Muscle layer of duodenum (tissue), 2 donors: ENCODE results near the gene DPYSL5.

Source experiments
- H3K27ac ChIP-seq: one replicate; pipeline ENCODE4 v1.7.0; 2013; ENCODE audit warnings: mild to moderate bottlenecking, low read length
- H3K27me3 ChIP-seq: one replicate; pipeline ENCODE4 v1.7.0; 2013; ENCODE audit warnings: low read depth, mild to moderate bottlenecking, control low read depth, low read length
- H3K36me3 ChIP-seq, 2 donors: one replicate each; pipeline ENCODE4 v1.7.0; 2013; ENCODE audit warnings: low read length in 2 of 2, control low read depth in 1 of 2, mild to moderate bottlenecking in 1 of 2; ENCODE audit not compliant: insufficient read depth in 2 of 2, control insufficient read depth in 1 of 2
- H3K4me1 ChIP-seq, 2 donors: one replicate each; pipeline ENCODE4 v1.7.0; 2013; ENCODE audit warnings: low read length in 2 of 2, mild to moderate bottlenecking in 2 of 2, control low read depth in 1 of 2, moderate library complexity in 1 of 2; ENCODE audit not compliant: insufficient read depth in 2 of 2, control insufficient read depth in 1 of 2
- H3K4me3 ChIP-seq, 2 donors: one replicate each; pipeline ENCODE4 v1.7.0; 2013; ENCODE audit warnings: low read length in 2 of 2, low read depth in 1 of 2, mild to moderate bottlenecking in 1 of 2
- H3K9me3 ChIP-seq, 2 donors: one replicate each; pipeline ENCODE4 v1.7.0; 2013; ENCODE audit warnings: low read length in 2 of 2, control low read depth in 1 of 2, mild to moderate bottlenecking in 1 of 2; ENCODE audit not compliant: control insufficient read depth in 1 of 2
- donor health status: healthy.

Gene DPYSL5

DNA sequence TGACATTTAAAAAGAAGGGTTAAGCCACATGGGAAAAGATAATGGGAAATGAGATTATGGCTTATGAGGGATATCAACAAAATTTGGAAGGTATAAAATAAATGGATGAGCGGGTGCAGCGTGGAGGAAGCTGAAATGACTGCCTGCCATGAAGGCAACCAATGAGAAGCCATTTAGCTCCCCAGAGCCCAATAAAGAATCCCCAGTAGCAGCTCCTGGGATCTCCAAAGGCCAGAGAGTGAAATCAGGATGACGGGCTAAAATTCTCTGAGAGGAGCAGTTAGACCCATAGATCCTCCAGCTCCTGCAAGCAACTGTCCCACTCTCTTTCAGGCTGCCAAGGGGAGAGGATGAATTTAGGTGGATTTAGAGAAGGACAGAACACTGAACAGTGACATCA lies 109.6 kb downstream of the DPYSL5 start:
- peaks cover 0 to 4% of the 10 kb centered on the region in 2 donors for H3K4me1 ChIP-seq
- H3K36me3 ChIP-seq = no peaks in the 10 kb centered on the region
- H3K27ac ChIP-seq = no peak overlapping the region
- peaks cover 8% of the 10 kb centered on the region for H3K27me3 ChIP-seq
- H3K9me3 ChIP-seq = no peaks in the 10 kb centered on the region
- no peak overlapping the region for H3K4me3 ChIP-seq

DNA sequence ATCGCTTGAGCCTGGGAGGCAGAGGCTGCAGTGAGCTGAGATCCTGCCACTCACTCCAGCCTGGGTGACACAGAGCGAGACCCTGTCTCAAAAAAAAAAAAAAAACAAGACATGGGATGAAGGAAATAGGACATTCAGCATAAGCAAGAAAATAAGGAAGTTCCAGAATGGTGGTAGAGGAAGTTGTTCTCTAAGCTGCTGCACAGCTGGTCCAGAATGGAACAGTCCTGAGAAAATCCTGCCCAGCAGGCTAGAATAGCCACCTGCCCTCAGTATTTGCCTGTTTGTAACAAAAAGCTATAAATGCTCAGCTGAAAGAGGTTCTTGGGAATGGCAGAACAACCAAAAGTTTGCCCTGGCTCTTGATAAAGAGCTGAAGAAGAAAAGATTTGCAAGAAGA lies 111.4 kb downstream of the DPYSL5 start:
- H3K4me3 ChIP-seq = no peak overlapping the region
- H3K9me3 ChIP-seq = no peaks in the 10 kb centered on the region
- no peak overlapping the region for H3K27ac ChIP-seq
- peaks cover 0 to 4% of the 10 kb centered on the region in 2 donors for H3K4me1 ChIP-seq
- H3K36me3 ChIP-seq = no peaks in the 10 kb centered on the region
- H3K27me3 ChIP-seq = peaks cover 8% of the 10 kb centered on the region

DNA sequence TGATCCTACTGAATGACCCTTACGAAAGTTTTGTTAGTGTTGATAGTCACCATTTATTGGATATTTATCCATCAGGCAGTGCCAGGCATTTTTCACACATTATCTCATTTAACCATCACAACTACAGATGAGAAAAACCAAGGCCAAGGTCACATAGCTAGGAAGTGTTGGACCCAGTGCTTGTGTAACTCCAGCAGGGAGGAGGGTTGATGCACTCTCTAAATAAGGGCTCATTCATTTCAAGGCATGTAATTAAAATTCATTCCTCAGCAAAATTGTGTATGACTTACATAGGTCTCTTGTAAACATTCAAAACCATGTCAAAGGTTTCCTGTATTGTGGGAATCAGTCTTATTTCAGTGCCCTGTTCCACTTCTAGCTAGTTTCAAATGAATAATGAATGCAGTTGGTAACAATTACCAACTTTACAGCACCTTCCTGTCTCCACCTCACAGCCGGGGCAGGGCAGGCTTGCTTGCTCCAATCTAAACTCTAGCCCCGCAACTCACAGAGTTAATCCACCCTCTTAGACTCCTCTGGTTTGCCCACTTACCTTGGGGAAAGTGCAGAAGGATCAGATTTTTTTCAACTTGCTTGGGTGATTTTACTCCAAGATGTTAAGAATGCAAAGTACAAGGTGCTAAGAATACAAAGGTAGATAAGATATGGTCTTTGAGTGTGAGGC lies 116.7 kb downstream of the DPYSL5 start:
- no peak overlapping the region for H3K4me3 ChIP-seq
- H3K9me3 ChIP-seq = no peaks in the 10 kb centered on the region
- no peaks in the 10 kb centered on the region for H3K36me3 ChIP-seq
- H3K27ac ChIP-seq = no peak overlapping the region
- peaks cover under 1 to 4% of the 10 kb centered on the region in 2 donors for H3K4me1 ChIP-seq
- H3K27me3 ChIP-seq = peaks cover 8% of the 10 kb centered on the region

DNA sequence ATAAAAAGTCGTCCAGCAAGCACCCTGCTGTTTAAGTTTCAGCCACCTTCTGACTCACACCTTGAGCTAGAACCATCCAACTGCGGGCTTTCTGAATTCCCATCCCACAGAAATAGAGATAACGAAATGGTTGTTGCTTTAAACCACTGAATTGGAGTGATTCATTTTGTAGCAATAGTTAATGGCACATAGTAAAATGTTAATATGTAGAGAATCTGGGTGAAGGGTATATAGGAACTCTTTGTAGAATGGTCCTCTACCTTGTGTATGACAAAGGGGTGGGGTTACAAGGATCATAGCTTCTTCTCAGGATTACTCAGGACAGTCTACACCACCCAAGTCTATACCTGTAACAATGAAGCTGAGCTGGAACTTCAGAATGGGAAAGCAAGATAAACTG lies 120.1 kb downstream of the DPYSL5 start:
- Histone ChIP-seq H3K27ac (no peak overlapping the region), H3K27me3 (no peaks in the 10 kb centered on the region), H3K36me3 (no peaks in the 10 kb centered on the region), H3K4me1 (peaks cover 0 to 15% of the 10 kb centered on the region in 2 donors), H3K4me3 (no peak overlapping the region), H3K9me3 (no peaks in the 10 kb centered on the region)

DNA sequence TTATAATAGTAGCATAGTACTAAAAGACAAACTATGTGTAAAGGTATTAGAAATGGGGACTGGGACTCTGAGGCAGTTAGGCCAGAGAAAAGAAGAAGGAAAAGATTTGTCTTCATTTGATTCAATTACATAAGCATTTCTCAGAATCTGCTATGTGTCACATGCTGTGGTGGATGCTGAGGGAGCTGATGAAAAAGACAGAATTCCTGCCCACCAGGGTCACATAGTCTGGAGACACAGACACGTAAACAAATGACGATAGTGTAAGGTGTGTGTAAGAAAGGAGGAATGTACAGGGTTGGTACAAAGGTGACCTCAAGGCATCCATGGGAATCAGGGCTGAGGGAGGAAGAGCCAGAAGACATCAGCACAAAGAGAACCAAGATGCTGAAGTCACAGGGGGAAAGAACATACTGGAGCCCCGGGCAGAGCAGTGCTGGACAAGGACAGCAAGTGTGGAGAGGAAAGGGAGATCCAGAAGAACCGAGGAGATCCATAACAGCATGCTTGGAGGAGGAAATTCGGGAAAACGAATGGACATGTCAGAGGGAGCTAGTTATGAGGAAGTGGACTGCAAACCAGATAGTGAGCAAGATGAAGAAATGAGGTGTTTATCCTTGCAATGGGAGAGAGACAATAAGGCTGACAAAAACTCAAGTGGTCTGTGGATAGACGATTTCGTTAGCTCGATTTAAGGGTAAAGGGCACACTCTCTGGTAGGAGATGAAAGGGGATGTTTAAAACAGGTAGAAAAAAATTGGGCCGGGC lies 121.3 kb downstream of the DPYSL5 start:
- Histone ChIP-seq H3K4me1 (peaks cover 0 to 15% of the 10 kb centered on the region in 2 donors), H3K27me3 (no peaks in the 10 kb centered on the region), H3K36me3 (no peaks in the 10 kb centered on the region), H3K9me3 (no peaks in the 10 kb centered on the region), H3K27ac (no peak overlapping the region), H3K4me3 (no peak overlapping the region)

DNA sequence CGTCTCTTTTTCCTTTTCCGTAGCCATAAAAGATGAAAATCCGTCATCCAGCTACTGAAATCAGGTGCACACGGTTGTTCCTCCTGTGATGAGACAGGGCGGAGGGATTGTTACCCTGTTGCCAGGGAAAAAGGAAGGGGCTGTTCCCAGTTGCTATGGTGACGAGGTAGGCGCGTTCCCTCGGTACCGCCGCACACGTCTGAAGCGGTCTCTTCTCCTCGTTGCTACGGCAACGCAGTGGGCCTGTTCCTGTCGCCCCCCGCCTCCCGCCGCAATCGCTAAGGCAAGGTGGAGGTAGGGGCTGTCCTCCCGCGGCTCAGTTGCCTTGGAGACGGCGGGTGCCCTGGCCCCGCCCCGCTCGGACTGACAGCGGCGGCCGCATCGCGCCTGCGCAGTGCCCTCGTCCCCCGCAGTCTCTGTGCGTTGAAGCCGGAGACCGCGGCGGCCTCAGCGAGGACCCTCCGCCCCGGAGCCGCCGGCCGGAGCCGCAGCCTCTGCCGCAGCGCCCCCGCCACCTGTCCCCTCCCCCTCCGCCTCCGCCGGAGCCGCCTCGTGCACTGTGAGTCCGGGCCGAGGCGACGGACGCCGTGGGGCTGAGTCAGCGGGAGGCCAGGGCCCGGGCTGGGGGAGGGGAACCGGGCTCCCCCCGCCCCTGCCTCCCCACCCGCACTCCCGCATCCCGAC lies 122.5 kb downstream of the DPYSL5 start, which contains the start of gene MAPRE3:
TSS of gene MAPRE3 (plus strand) at position 394 of the 684 bp plus-strand sequence. CDS start 51,582 bp downstream, outside the sequence.
- Histone ChIP-seq H3K27me3 (no peaks in the 10 kb centered on the region), H3K4me3 (peak within 1 kb of the TSS; percentile 61 to 96), H3K27ac (peak within 1 kb of the TSS; percentile 76), H3K9me3 (no peaks in the 10 kb centered on the region), H3K4me1 (peaks cover 0 to 15% of the 10 kb centered on the region in 2 donors), H3K36me3 (no peaks in the 10 kb centered on the region)

DNA sequence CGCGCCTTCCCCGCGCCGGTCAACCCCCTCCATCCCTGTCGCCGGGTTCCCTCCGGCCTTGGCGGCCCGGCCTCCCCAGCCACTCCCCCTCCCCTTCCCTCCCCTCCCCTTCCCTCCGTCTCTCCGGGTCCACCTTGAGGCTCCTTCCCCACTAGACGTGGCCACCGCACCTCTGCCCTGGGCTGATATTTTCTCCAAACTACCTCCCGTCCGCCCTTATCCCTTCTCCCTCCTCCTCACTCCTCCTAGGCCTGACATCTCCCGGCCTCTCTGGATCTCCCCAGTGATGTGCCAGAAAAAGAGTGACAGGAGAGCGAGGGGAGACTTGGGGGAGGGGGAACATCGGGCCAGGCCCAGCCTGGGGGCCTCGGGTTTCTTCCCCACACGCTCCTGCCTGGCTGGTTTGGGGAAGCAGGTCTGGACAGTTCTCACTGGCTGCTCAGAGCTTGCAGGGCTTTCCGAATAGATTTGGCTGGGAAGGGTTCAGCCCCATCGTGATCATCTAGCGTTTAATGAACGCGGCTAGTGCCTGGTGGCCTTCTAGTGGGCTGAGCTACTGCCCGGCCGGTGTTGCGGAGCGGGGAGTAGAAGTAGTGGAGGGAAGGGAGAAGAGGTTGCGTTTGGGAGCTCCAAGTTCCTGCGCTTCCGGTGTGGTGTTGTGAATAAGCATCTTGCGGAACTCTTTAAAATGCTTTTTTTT lies 123.1 kb downstream of the DPYSL5 start:
- Histone ChIP-seq H3K4me1 (peaks cover 0 to 15% of the 10 kb centered on the region in 2 donors), H3K36me3 (no peaks in the 10 kb centered on the region), H3K9me3 (no peaks in the 10 kb centered on the region), H3K4me3 (peak overlapping the region; percentile 61 to 96), H3K27ac (peak overlapping the region; percentile 76), H3K27me3 (no peaks in the 10 kb centered on the region)

DNA sequence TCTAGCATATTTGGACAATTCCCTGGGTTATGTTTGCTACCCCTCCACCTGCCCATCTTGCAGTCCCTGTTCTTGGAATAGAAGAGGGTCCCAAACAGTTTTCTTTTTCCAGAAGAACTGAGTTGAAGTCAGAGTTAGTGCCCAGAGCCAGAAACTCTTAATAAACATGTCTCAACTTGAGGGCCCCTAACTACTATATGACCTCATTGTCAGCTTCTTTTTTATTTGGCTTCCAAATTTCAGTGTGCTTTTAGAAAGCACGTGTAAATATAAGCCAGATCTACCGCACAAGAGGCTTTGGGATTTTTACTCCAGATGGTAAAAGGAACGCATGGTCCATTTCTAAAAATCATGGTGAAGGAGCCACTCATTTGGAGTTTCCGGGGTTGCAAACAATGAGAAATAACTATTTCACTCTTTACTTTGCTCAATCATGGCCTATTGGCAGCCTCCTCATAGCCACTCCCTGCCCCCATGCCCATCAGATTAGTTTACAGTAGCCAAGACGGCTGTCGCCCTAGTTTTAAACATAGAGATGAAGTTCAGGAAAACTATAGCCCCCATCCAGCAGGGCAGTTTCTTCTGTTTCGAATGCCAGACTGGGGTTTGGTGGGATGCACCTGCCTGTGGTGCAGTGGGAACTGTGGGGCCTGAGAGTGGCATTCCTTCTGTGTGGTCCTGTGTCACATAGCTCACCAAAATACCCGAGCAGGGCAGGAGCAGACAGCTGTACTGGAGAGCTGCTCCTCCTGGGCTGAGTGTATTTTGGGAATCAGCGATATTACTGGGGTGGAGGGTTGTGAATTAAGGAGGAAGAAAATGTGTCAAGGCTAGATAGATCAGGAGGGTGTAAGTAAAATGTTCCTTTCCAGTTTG lies 124.2 kb downstream of the DPYSL5 start:
- H3K27ac ChIP-seq = peak overlapping the region; percentile 76
- H3K36me3 ChIP-seq = no peaks in the 10 kb centered on the region
- H3K4me3 ChIP-seq = peak overlapping the region; percentile 61 to 96
- H3K4me1 ChIP-seq = peaks cover 0 to 15% of the 10 kb centered on the region in 2 donors
- no peaks in the 10 kb centered on the region for H3K9me3 ChIP-seq
- no peaks in the 10 kb centered on the region for H3K27me3 ChIP-seq

DNA sequence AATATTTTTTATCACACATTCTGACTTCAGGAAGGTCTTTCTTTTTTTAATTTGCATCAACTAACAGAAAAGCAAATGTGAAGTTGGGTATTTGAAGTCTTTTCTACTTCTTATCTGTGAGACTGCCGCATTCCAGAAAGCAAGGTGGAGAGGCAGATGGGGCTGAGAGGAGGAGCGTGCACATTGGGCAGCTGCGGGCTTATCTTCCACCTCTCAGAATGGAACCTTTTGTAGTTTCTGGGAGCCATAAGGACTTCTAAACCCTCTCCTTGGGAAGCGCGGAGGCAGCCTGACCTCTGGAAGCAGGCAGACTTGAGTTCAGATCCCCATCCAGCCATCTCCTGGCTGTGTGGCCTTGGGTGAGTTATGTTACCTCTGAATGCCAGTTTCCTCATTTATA lies 126.4 kb downstream of the DPYSL5 start:
- no peak overlapping the region for H3K27ac ChIP-seq

DNA sequence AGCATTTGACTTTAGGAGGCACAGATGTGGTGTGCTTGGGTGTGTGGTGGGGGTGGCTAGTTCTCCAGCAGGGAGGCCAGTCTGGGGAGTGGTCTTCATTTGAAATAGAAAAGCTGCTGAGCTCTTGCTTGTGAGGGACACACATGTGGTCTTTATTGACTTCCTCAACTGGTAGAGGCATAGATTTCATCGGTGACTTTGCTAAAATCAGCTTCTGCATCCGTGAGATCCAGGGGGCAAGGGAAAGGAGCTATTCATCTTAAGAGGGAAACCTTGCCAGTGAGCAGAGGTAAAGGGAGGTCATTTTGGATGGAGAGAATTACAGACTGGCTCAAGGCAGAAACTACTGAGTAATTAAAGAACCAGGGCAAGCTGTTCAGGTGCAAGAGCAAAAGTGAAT lies 127.2 kb downstream of the DPYSL5 start:
- no peaks in the 10 kb centered on the region for H3K9me3 ChIP-seq
- H3K27me3 ChIP-seq = no peaks in the 10 kb centered on the region
- no peaks in the 10 kb centered on the region for H3K36me3 ChIP-seq
- H3K4me1 ChIP-seq = peaks cover 0 to 9% of the 10 kb centered on the region in 2 donors
- no peak overlapping the region for H3K4me3 ChIP-seq
- H3K27ac ChIP-seq = no peak overlapping the region

More for the DNA sequence above, 126.4 kb downstream of the DPYSL5 start:
- Histone ChIP-seq H3K9me3 (no peaks in the 10 kb centered on the region), H3K36me3 (no peaks in the 10 kb centered on the region), H3K27me3 (no peaks in the 10 kb centered on the region), H3K4me3 (no peak overlapping the region), H3K4me1 (peaks cover 0 to 15% of the 10 kb centered on the region in 2 donors)
